Kidney capillary endothelial cell (primary cell): Measurements from ENCODE around the gene ACAA2.

Source experiments
- DNase-seq: peaks from one replicate; pipeline ENCODE4 v3.0.0-alpha.2; 2018; ENCODE audit warnings: low spot score

The ACAA2 gene, protein sequence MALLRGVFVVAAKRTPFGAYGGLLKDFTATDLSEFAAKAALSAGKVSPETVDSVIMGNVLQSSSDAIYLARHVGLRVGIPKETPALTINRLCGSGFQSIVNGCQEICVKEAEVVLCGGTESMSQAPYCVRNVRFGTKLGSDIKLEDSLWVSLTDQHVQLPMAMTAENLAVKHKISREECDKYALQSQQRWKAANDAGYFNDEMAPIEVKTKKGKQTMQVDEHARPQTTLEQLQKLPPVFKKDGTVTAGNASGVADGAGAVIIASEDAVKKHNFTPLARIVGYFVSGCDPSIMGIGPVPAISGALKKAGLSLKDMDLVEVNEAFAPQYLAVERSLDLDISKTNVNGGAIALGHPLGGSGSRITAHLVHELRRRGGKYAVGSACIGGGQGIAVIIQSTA

DNA sequence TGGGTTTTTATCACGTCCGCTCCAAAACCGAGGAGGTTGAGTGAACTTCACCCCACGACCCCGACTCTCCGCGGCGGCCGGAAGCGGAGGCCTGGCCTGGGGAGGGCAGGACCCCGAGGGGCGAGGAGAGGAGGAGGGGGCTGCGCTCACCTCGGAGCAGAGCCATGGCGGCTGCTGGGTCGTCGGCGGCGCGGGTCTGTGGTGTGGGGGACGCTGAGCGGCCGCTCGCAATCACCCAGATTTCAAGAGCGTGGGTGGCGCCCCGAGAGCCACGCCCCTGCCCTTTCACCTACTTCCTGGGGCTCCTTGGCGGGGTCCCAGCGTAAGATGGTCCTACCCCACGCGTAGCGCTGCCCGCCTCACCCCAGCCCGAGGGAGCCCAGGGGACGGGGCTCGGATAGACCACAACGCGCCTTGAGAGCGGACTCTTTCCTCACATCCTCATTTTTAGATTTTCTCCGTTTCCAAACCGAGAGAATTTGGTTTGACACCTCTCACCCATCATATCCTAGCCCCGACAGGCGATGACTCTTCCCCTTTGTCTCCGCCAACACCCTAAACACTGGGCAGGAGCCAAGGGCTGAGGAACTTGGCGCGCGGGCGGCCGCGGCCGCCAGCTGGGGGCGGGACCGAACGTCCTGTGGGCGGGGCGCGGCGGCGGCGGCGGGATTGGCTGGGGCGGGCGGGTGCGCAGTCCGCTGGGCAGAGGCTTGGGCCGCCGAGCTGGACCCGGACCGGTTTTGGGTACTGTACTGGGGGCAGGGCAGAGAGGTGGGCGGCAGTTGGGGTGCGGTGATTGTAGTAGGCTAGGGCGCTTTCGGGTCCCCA, at the start of gene ACAA2:
TSS of gene ACAA2 (minus strand) at position 215 of the 828 bp plus-strand sequence. CDS start at position 166, 49 bp downstream.
- peak; percentile 84 for DNase-seq

DNA sequence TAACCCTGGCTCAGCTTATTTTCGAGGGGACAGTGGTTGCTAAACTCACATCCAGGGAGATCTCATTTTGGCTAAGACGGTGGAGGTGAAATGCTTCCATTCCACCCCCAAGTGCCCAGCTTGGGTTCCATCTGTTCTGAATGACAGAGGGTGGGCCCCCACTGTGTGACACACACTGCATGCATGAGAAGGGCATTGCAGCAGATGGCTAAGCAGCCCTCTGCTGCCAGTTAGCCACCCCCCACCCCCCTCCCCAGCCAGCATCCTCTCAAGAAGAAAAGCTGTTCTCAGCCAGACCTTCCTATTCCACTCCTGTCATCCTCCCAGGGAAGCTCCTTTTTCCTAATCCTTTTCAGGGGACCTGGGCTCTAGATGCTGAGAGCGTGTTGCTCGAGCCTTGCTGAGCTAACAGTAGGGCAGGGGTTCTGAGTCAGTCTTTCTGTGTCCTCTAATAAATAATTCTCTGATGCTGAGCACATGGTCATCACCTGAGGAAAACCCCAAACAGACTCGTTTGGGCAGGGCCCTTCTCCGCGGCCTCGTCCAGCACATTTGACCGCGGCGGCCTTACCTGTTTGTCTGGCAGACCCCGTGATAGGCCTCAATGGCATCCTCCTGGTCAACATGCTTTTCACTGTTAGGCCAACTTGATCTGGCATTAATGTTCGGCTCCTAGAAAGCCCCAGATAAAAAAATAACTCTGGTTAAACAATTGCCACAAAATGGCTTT, 49.5 kb upstream of the ACAA2 start:
- DNase-seq, result no peak

DNA sequence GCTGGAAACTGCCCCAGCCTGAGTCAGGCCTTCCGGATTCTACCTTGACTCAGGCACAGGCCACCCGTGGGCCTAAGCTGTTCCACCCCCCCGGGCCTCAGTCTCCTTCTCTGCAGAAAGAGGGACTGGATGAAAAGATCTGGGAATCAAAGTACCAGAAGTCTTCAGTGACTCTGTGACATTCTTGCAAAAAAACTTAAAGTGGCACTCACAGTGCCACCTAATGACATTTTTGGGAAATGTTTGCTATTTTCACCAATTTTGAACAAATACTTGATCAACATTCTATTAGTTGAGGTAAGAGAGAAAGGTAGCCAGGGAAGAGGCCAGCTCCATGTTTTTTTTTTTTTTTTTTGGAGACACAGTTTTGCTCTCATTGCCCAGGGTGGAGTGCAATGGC, 48.3 kb upstream of the ACAA2 start:
- peak; percentile 22 for DNase-seq

DNA sequence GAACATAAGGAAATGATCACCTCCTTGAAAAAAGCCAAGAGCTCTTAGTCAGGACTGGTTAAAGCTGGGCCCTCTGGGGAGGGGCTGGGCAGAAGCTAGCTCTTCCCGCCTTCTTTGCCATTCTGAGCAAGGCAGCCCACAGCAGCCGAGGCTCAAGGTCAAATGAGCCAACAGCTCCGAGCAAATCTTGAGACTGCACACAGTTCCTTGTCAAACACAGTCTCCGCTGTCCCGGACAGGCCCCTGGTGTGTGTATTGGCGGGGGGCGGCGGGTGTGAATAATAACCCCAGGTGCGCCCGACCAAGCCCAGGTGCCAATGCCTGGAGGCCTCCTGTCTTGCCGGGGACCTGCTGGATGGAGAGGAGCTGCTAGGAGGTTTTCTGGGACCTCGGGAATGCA, 46.4 kb upstream of the ACAA2 start:
- DNase-seq, result no peak

DNA sequence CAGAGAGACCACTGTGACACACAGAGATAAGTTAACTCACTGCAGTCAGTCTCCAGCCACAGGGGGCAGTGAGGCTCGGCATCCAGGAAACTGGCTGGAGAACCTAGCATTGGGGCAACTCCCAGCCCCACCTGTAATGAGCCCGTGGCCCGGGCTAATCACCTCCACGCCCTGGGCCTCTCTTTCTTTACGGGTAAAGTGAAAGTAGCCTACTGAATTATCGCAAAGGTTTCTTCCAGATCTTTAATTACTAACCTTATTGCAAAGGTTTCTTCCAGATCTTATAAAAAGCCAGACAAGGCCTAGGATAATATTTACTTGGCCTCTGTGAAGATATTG, 45.7 kb upstream of the ACAA2 start:
- no peak for DNase-seq

DNA sequence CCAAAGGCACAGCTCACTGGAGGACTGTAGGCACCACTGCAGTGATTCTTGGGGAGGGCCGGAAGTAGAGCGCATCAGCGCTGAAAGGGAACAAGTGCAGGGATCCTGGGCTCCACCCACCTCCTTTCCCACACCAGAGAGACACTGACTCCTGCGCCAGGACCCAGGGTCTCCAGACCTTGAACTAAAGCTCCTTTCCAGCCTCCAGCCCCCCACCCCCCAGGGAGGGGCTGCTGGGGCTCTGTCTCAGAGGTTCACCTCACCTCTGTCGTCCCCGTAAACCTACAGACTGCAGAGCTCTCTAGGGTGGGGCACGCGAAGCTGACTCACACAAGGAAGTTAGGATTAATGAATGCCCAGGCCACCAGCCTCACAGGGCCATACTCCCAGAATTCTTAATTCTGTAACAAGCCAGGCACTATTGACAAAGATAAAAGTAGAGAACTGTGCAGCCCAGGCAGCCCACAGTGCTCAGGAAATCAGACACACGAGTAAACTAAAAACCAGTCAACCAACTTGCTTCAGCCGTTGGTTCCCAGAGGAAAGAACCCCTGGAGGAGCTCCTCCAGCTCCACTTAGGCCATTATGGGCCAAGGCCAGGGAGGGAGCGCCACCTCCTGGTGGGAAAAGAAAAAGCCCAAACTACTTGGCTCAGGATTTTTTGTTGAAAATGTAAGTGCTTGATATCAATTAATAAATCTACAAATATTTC, 45.1 kb upstream of the ACAA2 start:
- DNase-seq, result peak; percentile 69

DNA sequence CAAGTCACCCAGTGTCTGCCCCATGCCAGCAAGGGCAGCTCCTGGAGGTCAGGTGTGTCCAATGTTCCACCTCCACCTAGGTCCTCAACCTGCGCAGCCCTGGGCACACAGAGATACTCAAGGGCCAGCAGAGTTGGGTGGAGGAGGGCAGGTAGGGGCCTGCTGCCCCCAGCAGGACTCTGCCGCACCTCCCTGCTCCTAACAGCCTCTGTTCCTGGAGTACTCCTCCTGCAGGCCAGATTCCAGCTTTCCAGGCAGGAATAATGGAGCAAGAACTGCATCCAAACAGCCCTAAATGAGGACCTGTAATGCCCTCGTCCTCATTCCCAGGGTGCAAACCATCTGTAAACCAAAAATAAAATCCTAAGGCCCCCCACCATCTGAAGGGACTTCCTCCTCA, 44.4 kb upstream of the ACAA2 start:
- DNase-seq, result no peak

DNA sequence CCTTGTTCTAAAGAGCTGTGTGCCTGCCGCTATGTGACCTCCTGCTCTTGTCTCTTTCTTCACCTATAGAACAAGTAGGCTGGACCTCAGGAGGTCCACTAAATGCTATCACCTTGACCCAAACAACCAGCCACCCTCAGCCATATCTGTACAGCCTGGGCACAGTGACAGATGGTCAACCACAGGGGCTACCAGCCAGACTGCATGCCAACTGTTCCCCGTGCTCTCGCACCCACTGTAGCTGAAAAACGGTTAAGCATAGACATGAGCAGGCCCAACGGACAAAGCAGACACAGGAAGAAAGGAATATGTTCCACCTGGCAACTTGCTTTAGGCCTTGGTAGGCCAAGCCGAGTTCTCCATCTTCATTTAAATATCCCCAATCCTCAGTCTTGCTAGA, 43.2 kb upstream of the ACAA2 start:
- DNase-seq, result no peak

DNA sequence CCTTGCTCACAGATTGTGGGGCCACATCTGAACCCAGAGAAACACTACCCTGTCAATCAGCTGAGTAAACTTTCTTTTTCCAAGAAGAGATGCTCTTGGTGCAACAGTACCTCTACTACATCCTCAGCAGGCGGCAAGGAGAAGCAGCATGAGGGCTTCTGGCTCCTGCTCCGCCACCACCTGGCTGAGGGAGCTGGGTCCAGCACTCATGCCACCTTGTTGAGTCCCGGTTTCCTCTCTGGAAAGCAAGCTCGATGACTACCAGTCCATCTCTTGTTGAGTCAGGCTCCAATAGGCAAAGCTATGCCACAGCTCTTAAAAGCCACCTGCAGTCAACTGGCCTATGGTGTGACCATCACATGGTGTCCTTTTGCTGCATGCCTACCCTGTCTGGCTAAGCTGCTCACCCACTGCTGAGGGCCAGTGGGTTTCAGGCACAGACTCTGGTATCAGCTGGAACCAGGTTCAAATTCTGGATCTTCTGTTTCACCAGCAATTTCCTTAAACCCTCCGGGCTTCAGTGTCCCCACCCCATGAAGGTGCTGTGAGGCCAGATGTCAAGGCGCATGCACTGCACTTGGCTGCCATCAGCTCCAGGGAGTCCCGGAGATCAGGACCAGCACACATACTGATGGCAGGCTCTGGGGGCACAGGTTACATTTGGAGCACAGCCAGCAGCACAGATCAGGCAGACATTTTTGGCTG, 42.5 kb upstream of the ACAA2 start:
- no peak for DNase-seq

DNA sequence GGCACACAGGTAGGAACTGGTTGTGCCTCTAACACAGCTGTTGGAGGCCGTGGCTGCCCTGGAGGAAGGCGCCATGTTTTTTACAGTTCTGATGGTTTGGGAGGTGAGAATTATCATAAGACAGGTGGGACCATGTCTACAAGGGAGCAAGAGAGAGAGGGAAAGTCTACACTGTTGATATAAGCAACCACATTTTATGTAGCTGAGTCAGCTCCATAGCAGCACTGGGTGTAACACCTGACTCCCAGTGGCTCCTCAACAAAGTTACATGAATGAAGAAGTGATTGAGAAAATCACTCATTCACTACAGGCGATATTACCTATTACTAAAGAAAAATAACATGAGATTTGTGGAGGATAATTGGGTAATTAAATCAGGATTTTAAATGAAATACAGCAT, 41.3 kb upstream of the ACAA2 start:
- DNase-seq, result no peak

DNA sequence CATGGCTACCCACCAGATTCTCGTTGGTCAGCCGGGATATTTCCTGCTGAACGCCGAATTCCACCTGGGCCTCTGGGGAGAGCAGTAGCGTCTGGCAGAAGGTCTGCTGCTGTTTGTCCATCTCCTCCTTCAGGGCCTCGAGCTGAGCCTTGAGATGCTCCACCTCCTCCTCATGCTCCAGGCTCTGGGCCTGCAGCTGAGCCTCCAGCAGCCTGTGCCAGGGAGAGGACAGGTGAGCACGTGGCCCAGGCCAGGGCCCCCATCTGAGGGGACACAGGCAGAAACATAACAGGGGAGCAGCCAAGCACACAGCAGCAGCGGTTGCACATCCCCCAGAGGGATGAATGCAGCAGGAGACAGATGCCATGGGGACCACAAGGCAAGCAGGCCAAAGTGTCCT, 40.1 kb upstream of the ACAA2 start:
- no peak for DNase-seq

DNA sequence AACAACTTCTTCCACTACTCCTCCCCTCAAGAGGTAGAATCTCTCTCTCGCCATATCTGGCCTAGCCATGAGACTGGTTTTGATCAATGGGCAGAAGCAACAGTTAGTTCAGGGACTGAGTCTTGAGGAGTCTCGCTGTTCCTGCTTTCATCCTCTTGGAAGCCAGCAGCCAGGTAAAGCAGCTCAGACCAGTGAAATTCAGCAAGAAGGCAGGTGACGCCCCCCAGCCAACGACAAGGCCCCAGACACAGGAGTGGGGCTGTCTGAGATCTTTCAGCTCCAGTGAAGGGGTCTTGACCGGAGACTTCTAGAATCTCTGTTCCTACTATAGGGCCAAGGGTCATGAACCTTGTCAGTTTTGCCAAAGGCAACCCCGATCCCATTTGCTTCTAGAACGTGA, 39.7 kb upstream of the ACAA2 start:
- DNase-seq, result no peak

DNA sequence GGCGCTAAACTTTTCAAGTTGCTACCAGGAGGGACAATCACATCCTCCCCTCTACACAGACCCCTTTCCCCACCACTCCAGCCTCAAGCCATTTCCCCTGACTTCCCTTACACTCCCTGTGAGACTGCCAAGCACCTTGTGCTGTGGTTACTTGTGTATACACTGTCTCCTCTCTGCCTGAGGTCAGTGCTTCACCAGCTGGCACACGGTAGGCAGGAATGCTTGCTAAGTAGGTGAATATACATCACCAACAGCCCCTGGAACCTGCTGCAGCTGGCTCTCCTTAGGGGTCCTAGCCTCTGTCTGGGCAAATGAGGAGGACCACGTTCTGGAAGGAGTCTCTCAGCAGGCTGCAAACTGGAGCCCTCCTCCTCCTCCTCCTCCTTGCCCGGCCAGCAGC, 38.3 kb upstream of the ACAA2 start:
- no peak for DNase-seq

DNA sequence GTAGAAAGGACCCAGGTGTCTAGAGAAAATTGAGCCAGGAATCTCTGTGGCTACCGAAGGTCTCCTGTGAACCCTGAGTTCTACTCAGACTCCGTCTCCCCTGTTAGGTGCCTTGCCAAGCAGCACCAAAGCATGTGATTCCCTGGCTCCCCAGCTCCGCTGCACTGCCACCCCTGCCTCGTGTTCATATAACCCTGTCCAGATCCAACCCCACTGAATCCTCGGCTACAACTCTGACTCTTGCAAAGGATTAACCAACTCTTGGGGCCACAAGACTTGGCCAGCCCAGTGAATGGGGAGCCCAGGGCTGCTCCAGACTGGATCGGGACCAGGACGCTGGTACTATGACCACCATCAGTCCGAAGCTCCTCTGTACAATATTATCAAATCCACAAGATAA, 37.3 kb upstream of the ACAA2 start:
- no peak for DNase-seq

DNA sequence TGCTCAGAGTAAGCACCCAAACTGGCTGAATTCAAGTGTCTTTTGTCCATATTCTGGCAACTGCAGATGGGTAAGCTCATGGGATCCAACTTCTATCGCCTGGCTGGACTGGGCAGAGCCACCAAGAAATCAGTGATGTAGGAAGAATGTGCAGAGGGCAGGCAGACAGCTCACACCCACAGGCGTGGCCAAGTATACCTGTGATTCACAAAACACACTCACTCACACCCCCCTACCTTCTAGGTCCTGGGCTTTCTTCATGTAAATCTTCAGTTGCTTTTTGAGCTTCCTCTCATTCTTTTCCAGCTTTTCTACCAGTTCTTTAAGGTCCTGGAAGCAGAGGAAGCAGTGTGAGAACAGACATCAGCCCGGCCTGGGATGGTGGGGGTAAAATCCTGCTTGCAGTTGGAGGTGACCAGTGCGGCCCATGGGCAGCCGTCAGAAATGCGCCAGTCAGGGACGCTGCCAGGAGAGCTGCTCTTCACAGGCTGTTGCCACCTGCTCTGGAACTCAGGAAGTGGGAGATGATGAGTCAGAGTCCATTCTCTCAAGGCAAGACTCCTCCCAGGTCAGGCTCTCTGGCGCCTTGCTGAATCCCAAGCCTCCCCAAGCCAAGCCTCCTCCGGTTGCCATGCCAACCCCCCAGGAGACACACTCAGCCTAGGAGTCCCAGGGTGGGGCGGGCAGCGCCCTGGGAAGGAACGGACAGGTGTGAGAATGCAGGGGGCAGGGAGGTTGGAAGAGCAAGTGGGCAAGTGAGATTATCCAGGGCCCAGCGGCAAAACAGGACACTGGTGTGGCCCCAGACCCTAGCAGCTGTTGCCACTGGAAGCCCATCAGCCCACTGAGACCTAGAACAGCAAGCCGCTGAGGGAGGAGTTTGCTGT, 36.2 kb upstream of the ACAA2 start:
- DNase-seq, result peak; percentile 95

DNA sequence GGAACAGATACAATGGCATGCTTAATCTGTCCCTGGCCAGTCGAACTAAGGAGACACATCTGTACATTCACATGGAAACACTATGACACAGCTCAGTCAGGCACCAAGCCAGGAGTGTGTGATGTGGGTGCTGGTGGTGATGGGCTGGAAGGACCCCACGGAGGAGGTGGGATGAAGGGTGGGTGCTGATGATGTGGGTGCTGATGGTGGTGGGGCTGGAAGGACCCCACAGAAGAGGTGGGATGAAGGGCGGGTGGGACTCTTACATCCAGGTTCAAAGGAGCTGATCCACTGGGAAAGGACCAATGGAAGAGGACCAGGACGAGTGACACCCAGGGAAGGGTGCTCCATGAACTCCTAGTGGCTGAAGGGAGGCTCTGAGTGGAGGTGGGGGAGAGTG, 34.8 kb upstream of the ACAA2 start:
- no peak for DNase-seq

DNA sequence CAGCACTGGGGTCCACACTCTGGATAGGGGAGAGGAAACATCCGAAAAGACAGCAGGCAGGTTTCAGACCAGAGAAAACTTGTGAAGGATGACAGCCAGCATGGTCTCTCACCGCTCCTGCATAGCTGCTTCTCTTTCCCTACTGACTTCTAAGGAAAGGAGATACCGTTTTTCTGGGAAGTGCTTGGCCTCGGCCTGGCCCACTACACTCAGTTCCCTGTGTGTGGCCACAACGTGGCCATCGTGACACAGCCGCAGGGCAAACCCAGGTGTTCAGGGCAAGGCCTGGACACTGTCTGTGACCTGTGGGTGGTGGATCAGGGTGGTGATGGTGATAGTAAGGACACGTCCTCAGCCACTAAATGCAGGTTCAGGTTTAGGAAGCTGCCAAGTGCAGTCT, 34.2 kb upstream of the ACAA2 start:
- no peak for DNase-seq

DNA sequence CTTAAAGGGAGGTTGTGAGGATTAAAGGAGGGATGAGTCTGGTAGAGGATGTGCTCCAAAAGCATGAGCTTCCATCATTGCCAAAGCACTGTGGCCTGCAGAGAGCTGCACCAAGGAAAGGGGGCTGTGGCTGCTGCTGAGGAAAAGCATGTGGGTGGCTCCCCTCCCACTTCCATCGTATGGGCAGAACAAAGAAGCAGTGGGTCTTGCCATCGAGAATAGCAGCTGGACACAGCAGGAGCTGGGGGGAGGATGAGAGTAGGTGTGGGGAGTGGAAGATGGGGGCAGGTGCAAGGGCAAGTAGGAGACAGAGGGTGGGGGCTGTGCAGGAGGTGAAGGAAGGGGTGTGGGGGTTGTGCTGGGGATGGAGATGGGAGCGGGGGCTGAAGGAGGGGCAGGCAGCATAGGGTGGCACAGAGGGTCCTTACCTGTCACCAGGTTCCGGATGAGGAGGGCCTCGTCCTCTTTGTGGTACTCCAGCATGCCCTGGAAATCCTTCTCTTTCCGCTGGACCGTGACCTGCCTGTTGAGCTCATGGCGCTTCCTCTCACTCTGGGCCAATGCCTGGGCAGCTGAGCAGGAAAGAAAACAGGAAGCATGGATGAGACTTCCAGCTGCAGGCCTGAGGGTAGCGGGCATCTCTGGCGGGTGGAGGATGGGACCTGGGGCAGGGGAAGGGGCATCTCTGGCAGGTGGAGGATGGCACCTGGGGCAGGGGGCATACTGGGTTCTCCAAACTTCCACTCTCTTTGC, 33.6 kb upstream of the ACAA2 start:
- DNase-seq, result peak; percentile 34

DNA sequence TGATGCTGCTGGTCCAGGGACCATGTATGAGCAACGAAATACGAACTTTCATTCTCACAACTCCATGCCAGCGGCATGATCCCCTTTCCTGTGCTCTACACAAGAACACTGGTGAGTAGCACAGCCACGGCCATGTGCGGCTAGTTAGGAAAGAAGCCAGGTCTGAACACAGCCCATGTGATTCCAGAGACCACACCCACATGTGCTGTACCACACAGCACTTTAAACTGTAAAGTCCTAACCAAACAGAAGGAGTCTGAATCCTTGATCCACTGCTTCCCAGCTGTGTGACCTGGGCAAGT, 33.0 kb upstream of the ACAA2 start:
- DNase-seq, result no peak
